Erythroblast (primary cell): ENCODE measurements around the gene DPYSL3.

Experiments used
- GATA1 ChIP-seq: IDR thresholded peaks from 2 replicates; pipeline ENCODE4 v1.6.1; 2011; ENCODE audit warnings: low read depth, mild to moderate bottlenecking, control low read depth, low read length, moderate library complexity
- POLR2A ChIP-seq: IDR thresholded peaks from 2 replicates; pipeline ENCODE4 v1.6.1; 2011; ENCODE audit warnings: mild to moderate bottlenecking, low read length

DNA sequence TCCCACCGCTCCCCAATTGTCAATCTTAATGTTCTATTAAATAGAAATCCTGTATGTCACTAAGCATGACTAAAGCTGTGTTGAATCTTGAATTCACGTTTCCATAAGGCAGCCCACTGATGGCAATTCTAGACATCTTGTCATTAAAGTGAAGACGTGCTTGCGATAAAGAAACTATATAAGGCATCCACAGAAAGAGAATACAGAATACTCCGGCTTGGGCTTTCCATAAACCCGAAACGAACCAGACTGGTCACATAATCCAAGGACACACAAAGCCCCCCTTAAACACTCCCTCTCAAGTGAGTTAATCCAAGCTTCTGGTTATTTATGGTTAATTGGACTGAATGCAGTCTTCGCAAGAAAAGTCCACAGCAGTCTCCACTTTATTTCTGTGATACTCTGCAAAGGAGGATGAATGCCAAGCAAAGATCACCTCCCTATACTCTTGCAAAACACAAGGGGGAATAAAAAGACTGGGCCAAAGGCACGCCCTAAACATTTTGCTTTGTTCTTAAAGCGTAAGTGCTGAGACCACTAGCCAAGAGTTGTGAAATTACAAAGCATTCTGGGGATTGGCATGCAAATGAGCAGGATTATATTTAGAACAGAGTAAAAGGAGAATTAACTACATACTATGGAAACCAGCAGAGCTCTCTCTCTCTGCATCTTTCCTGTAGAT lies 54.7 kb downstream of the DPYSL3 start:
- no peak for TF ChIP-seq POLR2A
- TF ChIP-seq GATA1 = no peak
